AG04449 (cell line): ENCODE measurements around the gene CASP3.

ENCODE experiments used
- CTCF ChIA-PET: fragments of 350-600 bp; formaldehyde crosslinking; extraction: SDS; loops from one replicate; lab custom pipeline; 2021; ENCODE audit warnings: antibody characterized with exemption; lab: Yijun Ruan, JAX
- POLR2A ChIA-PET: fragments of 400-600, 350-600 bp; formaldehyde crosslinking; extraction: SDS; loops from one replicate; lab custom pipeline; 2020; ENCODE audit warnings: antibody characterized with exemption, inconsistent platforms; lab: Yijun Ruan, JAX
- DNase-seq: peaks from one replicate; pipeline ENCODE4 v3.0.0-alpha.2; 2010; ENCODE audit warnings: low read depth, low spot score
- H3K4me3 ChIP-seq: 2 replicates; pipeline ENCODE4 v1.5.1; 2011; ENCODE audit warnings: low read depth, mild to moderate bottlenecking, control low read depth, low read length
- CTCF ChIP-seq: IDR thresholded peaks from one replicate; pipeline ENCODE4 v1.5.1; 2011; ENCODE audit warnings: mild to moderate bottlenecking, moderate library complexity, low read length, control low read depth, inconsistent platforms; ENCODE audit not compliant: insufficient read depth; ENCODE audit errors: missing control alignments

Gene CASP3

GRCh38 chr4:184675821-184676492 is 26.7 kb upstream of the CASP3 start:
- no peak for TF ChIP-seq CTCF
- CTCF ChIA-PET: no interaction called here
- POLR2A ChIA-PET: no interaction called here
- no peak for DNase-seq
- H3K4me3 ChIP-seq: no peak overlapping the region

- no peak for TF ChIP-seq CTCF
- no peak for DNase-seq
- POLR2A ChIA-PET: no interaction called here
- CTCF ChIA-PET: no interaction called here
- no peak overlapping the region for H3K4me3 ChIP-seq
Observed at GRCh38 chr4:184675018-184675417, 25.8 kb upstream of the CASP3 start.

GRCh38 chr4:184674011-184674410 is 24.8 kb upstream of the CASP3 start:
- ChIA-PET CTCF (no interaction called here), POLR2A (no interaction called here)
- no peak overlapping the region for H3K4me3 ChIP-seq
- TF ChIP-seq CTCF: no peak
- no peak for DNase-seq

GRCh38 chr4:184672741-184673140 is 23.5 kb upstream of the CASP3 start:
- no peak for TF ChIP-seq CTCF
- DNase-seq: no peak
- ChIA-PET CTCF (no interaction called here), POLR2A (no interaction called here)
- H3K4me3 ChIP-seq: no peak overlapping the region

GRCh38 chr4:184671101-184671500 is 21.9 kb upstream of the CASP3 start:
- no peak overlapping the region for H3K4me3 ChIP-seq
- TF ChIP-seq CTCF: no peak
- no peak for DNase-seq
- ChIA-PET CTCF (no interaction called here), POLR2A (no interaction called here)

- no peak for DNase-seq
- ChIA-PET CTCF (no interaction called here), POLR2A (no interaction called here)
- H3K4me3 ChIP-seq: no peak overlapping the region
- TF ChIP-seq CTCF: no peak
Observed at GRCh38 chr4:184669251-184669650, 20.0 kb upstream of the CASP3 start.
